ENCODE measurements around the gene GPRC5A. TPM values are rescaled to one million over a fixed set of nuclear protein-coding genes. Genes with fewer than 3 reads are reported as not detected.

GPRC5A gene
- total RNA-seq, 1 experiment from 2014 or later = 468 TPM

GRCh38 chr12:12885096-12885792 is 6.1 kb upstream of the GPRC5A start:
- no peak overlapping the region for H3K4me2 ChIP-seq
- intact Hi-C loops (cut with micrococcal nuclease; ENCODE audit: unreplicated experiment) = no loop called here

GRCh38 chr12:12887471-12887870 is 3.9 kb upstream of the GPRC5A start:
- H3F3A ChIP-seq (ENCODE audit: insufficient read depth, low read depth) = peaks cover 55% of the 10 kb centered on the region
- H3K36me3 ChIP-seq (ENCODE audit: low read depth) = peaks cover 6% of the 10 kb centered on the region; the same call in 1 of the 2 replicates
- H3K9me3 ChIP-seq (ENCODE audit: insufficient read depth, low read depth) = no peaks in the 10 kb centered on the region
- DNase-seq = no peak
- CTCF ChIA-PET = interaction anchor here (1.0 kb wide), 1 partner anchor 52 kb away, joined by 4 read pairs; no protein-coding TSS in a partner anchor
- no peaks in the 10 kb centered on the region for H3K9me2 ChIP-seq (ENCODE audit: insufficient read depth)
- H3K79me2 ChIP-seq (ENCODE audit: low read depth) = peaks cover 33% of the 10 kb centered on the region
- H3K4me3 ChIP-seq = no peak overlapping the region
- POLR2A ChIA-PET (ENCODE audit: unreplicated experiment) = interaction anchor here (0.5 to 0.7 kb wide), 2 partner anchors 15 to 61 kb away, joined by 3 to 6 read pairs; no protein-coding TSS in a partner anchor
- H3K4me2 ChIP-seq = 0 out of 2 replicates have a peak overlapping the region, but pooled peaks have one; percentile 4
- intact Hi-C loops (cut with micrococcal nuclease; ENCODE audit: unreplicated experiment) = no loop called here
- TF ChIP-seq EZH2 (IDR thresholded peaks at IDR 0.05; ENCODE audit: low read depth) (no peak), CTCF (conservative IDR thresholded peaks at IDR 0.05) (no peak)
- H2AFZ ChIP-seq = no peak overlapping the region
- no peak overlapping the region for H3K27ac ChIP-seq
- H3K27me3 ChIP-seq (ENCODE audit: insufficient read depth, low read depth) = no peaks in the 10 kb centered on the region
- peaks cover 4% of the 10 kb centered on the region; the same call in 1 of the 2 replicates for H4K20me1 ChIP-seq (ENCODE audit: insufficient read depth)
- H3K4me1 ChIP-seq (replicated peaks; ENCODE audit: insufficient read depth) = peaks cover 74% of the 10 kb centered on the region
- no TSS peak for BruUV-seq (replicated peaks)

More at GRCh38 chr12:12885096-12885792, 6.1 kb upstream of the GPRC5A start:
- no peaks in the 10 kb centered on the region for H3K36me3 ChIP-seq (ENCODE audit: low read depth)
- TF ChIP-seq CTCF (conservative IDR thresholded peaks at IDR 0.05) (no peak), EZH2 (IDR thresholded peaks at IDR 0.05; ENCODE audit: low read depth) (no peak)
- H4K20me1 ChIP-seq (ENCODE audit: insufficient read depth) = no peaks in the 10 kb centered on the region
- no peaks in the 10 kb centered on the region for H3K9me2 ChIP-seq (ENCODE audit: insufficient read depth)
- peaks cover 41% of the 10 kb centered on the region; the same call in 1 of the 2 replicates for H3K79me2 ChIP-seq (ENCODE audit: low read depth)
- H3K9me3 ChIP-seq (ENCODE audit: insufficient read depth, low read depth) = no peaks in the 10 kb centered on the region
- H3K4me1 ChIP-seq (replicated peaks; ENCODE audit: insufficient read depth) = peaks cover 92% of the 10 kb centered on the region
- no TSS peak for BruUV-seq (replicated peaks)
- DNase-seq = peak in 1 of 2 experiments; percentile 89
- H2AFZ ChIP-seq = no peak overlapping the region
- H3K4me3 ChIP-seq = no peak overlapping the region
- H3K27me3 ChIP-seq (ENCODE audit: insufficient read depth, low read depth) = no peaks in the 10 kb centered on the region
- ChIA-PET POLR2A (ENCODE audit: unreplicated experiment) (interaction anchor here (0.6 kb wide), 2 partner anchors 48 to 908 kb away, joined by 7 to 27 read pairs; no protein-coding TSS in a partner anchor), CTCF (interaction anchor here (0.6 kb wide), 1 partner anchor 31 kb away, joined by 4 read pairs; no protein-coding TSS in a partner anchor)
- H3F3A ChIP-seq (ENCODE audit: insufficient read depth, low read depth) = peaks cover 61% of the 10 kb centered on the region
- peak overlapping the region; percentile 96 for H3K27ac ChIP-seq

DNA sequence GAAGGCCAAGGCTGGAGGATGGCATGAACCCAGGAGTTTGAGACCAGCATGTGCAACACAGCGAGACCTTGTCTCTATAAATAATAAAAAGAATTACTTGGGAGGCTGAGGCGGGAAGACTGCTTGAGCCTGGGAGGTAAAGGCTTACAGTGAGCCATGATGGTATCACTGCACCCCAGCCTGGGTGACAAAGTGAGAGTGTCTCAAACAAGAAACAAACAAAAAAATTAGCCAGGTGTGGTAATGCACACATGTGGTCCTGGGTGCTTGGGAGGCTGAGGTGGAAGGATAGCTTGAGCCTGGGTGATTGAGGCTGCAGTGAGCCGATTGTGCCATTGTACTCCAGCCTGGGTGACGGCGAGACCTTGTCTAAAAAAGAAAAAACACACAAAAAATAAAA is 1.7 kb upstream of the GPRC5A start:
- intact Hi-C loops (cut with micrococcal nuclease; ENCODE audit: unreplicated experiment) = loop anchor here (1.0 to 10.0 kb wide), 6 partner anchors 76 to 313 kb away; partner anchors contain the start of gene DDX47
- H3K9me2 ChIP-seq (ENCODE audit: insufficient read depth) = no peaks in the 10 kb centered on the region
- peak in 1 of 2 experiments; percentile 25 for DNase-seq
- H3K36me3 ChIP-seq (ENCODE audit: low read depth) = peaks cover 27% of the 10 kb centered on the region
- BruUV-seq (replicated peaks) = no TSS peak
- H3K4me3 ChIP-seq = peak overlapping the region; percentile 86; the same call in 1 of the 2 replicates
- H3K27me3 ChIP-seq (ENCODE audit: insufficient read depth, low read depth) = no peaks in the 10 kb centered on the region
- POLR2A ChIA-PET (ENCODE audit: unreplicated experiment) = no interaction called here
- H3K9me3 ChIP-seq (ENCODE audit: insufficient read depth, low read depth) = no peaks in the 10 kb centered on the region
- TF ChIP-seq EZH2 (IDR thresholded peaks at IDR 0.05; ENCODE audit: low read depth) (no peak), CTCF (conservative IDR thresholded peaks at IDR 0.05) (no peak)
- H3K79me2 ChIP-seq (ENCODE audit: low read depth) = peaks cover 51% of the 10 kb centered on the region
- CTCF ChIA-PET = interaction anchor here (1.5 to 2.1 kb wide), 2 partner anchors 16 to 52 kb away, joined by 3 to 21 read pairs; no protein-coding TSS in a partner anchor
- H3K27ac ChIP-seq = peak overlapping the region; percentile 93
- no peak overlapping the region for H2AFZ ChIP-seq
- H4K20me1 ChIP-seq (ENCODE audit: insufficient read depth) = peaks cover 26% of the 10 kb centered on the region
- peaks cover 55% of the 10 kb centered on the region for H3K4me1 ChIP-seq (replicated peaks; ENCODE audit: insufficient read depth)
- peaks cover 43% of the 10 kb centered on the region for H3F3A ChIP-seq (ENCODE audit: insufficient read depth, low read depth)
- peak overlapping the region; percentile 88 for H3K4me2 ChIP-seq
